Activated naive CD8-positive, alpha-beta T cell (primary cell): ENCODE results near the gene VGLL1.

Source experiments
- H3K27ac Mint-ChIP-seq: one replicate; pipeline ENCODE4 v1.8.0; 2021; ENCODE audit warnings: mixed read lengths
- H3K27me3 Mint-ChIP-seq: one replicate; pipeline ENCODE4 v1.8.0; 2021; ENCODE audit warnings: mixed read lengths
- H3K36me3 Mint-ChIP-seq: one replicate; pipeline ENCODE4 v1.8.0; 2021; ENCODE audit warnings: mixed read lengths
- H3K4me1 Mint-ChIP-seq: one replicate; pipeline ENCODE4 v1.8.0; 2021; ENCODE audit warnings: low read depth, mixed read lengths
- H3K4me3 Mint-ChIP-seq: one replicate; pipeline ENCODE4 v1.8.0; 2021; ENCODE audit warnings: mild to moderate bottlenecking, mixed read lengths
- H3K9me3 Mint-ChIP-seq: one replicate; pipeline ENCODE4 v1.8.0; 2021; ENCODE audit warnings: low read depth, mixed read lengths

VGLL1 gene

DNA sequence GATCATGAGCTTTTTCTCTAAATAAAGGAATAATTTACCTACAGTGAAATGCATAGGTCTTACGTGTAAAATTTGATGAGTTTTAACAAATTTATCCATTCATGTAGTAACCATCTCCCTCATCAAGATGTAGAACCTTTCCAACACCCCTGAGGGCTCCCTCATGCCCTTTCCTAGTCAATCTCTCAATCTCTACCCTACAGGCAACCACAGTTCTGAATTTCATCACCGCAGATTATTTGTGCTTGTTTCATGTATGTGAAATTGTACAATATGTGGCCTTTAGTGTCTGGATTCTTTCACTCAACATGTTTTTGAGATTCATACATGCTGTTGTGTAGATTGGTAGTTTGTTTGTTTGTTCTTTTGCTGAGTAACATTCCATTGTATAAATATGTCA, 2.1 kb downstream of the VGLL1 start:
- H3K9me3 Mint-ChIP-seq: no peaks in the 10 kb centered on the region
- H3K4me1 Mint-ChIP-seq: no peaks in the 10 kb centered on the region
- no peak overlapping the region for H3K27ac Mint-ChIP-seq
- H3K36me3 Mint-ChIP-seq: no peaks in the 10 kb centered on the region
- no peak overlapping the region for H3K4me3 Mint-ChIP-seq
- no peaks in the 10 kb centered on the region for H3K27me3 Mint-ChIP-seq

DNA sequence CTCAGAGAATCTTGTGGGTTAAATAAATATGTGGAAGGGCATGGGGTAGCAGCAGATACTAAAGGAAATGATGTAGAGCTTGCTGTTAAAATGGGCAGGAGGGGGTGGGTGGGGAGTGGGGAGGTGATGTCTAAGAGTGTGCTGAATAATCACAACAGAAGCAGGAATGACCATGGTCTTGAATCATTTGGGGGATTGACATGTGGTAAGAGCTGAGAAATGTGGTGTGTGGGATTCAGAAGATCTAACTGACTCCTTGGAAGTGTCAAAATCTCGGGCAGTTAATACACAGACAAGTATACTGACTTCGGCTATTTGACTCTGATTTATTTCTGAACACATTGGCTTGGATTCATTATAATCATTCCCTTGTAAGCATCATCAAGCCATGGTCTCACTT, 6.8 kb downstream of the VGLL1 start:
- H3K4me1 Mint-ChIP-seq: peaks cover 23% of the 10 kb centered on the region
- no peaks in the 10 kb centered on the region for H3K9me3 Mint-ChIP-seq
- H3K36me3 Mint-ChIP-seq: no peaks in the 10 kb centered on the region
- no peaks in the 10 kb centered on the region for H3K27me3 Mint-ChIP-seq
- no peak overlapping the region for H3K27ac Mint-ChIP-seq
- no peak overlapping the region for H3K4me3 Mint-ChIP-seq

DNA sequence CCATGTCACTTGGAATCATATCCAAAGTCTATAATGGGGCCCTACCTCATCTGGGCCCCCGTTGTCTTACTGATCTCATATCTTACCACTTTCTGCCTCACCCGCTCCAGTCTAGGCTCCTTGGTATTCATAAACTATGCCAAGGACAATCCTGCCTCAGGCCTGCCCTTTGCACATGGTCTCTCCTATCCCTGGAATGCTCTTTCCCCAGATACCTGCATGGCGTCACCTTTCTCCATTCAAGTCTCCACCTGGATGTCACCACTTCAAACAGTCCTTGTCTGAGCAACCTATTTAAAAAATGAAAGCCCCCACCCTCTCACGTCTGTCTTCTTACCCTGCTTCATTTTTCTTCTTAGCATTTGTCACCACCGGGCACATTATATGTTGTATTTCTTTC, 8.2 kb downstream of the VGLL1 start:
- H3K9me3 Mint-ChIP-seq: no peaks in the 10 kb centered on the region
- H3K4me3 Mint-ChIP-seq: no peak overlapping the region
- H3K4me1 Mint-ChIP-seq: peaks cover 34% of the 10 kb centered on the region
- H3K36me3 Mint-ChIP-seq: no peaks in the 10 kb centered on the region
- no peaks in the 10 kb centered on the region for H3K27me3 Mint-ChIP-seq
- no peak overlapping the region for H3K27ac Mint-ChIP-seq

DNA sequence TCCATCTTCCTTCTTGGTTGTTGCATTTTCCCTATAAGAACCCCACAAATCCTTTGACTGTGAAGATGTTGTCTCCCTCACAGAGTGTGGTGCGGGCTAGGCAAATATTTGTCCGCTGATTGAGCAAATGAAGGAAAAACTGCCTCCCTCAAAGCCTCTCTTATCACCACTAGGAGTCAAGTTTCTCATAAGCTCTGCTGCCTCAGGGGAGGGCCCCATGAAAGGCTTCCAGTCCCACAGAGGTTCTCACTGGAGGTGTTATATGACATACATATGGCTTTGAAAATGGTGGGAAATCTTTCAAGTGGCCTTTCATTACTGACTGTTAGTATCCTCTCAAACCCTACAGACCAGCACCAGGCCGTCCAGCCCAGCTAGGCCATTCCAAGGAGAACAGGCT, 9.3 kb downstream of the VGLL1 start:
- Mint-ChIP-seq H3K36me3 (no peaks in the 10 kb centered on the region), H3K27me3 (no peaks in the 10 kb centered on the region), H3K27ac (no peak overlapping the region), H3K4me3 (no peak overlapping the region), H3K4me1 (peaks cover 44% of the 10 kb centered on the region), H3K9me3 (no peaks in the 10 kb centered on the region)

DNA sequence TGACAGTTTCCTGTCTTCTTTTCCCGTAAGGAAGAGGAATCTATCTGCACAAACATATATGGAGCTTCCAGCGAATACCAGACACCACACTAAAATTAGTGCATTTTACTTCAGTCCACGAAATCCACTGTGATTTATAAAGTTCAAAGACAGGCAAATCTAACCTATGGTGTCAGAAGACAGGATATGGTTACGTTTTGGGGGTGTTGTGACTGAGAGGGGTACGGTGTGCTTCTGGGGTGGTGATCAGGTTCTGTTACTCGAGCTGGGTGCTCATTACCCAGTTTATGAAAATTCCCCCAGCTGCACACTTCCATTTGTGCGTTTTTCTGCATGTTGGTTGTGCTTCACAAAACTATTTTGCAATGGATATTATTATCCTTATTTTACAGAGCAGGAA, 10.3 kb downstream of the VGLL1 start:
- H3K27me3 Mint-ChIP-seq: no peaks in the 10 kb centered on the region
- H3K36me3 Mint-ChIP-seq: no peaks in the 10 kb centered on the region
- no peaks in the 10 kb centered on the region for H3K9me3 Mint-ChIP-seq
- no peak overlapping the region for H3K4me3 Mint-ChIP-seq
- H3K27ac Mint-ChIP-seq: no peak overlapping the region
- H3K4me1 Mint-ChIP-seq: peaks cover 52% of the 10 kb centered on the region

DNA sequence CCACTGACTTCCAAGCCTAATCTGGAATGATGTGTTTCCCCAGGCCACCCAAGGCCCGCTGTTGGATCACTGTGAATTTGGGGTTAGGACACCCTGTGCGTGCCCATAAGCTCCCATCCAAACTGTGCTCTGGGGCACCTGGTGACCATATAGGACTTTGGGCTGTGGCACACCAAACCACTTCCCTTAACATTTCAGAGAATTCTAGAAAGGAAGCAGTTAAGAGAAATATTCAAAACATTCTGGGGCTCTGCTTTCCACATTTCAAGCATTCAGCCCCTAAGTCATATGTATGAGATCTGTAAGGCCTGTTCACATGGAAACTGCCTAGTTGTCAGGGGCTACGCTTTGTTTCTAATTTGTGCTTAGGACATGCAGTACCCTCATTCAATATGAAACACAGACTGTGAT, 14.4 kb downstream of the VGLL1 start:
- H3K27ac Mint-ChIP-seq: peak overlapping the region; percentile 54
- H3K4me3 Mint-ChIP-seq: no peak overlapping the region
- no peaks in the 10 kb centered on the region for H3K9me3 Mint-ChIP-seq
- no peaks in the 10 kb centered on the region for H3K27me3 Mint-ChIP-seq
- H3K4me1 Mint-ChIP-seq: peaks cover 55% of the 10 kb centered on the region
- H3K36me3 Mint-ChIP-seq: no peaks in the 10 kb centered on the region

DNA sequence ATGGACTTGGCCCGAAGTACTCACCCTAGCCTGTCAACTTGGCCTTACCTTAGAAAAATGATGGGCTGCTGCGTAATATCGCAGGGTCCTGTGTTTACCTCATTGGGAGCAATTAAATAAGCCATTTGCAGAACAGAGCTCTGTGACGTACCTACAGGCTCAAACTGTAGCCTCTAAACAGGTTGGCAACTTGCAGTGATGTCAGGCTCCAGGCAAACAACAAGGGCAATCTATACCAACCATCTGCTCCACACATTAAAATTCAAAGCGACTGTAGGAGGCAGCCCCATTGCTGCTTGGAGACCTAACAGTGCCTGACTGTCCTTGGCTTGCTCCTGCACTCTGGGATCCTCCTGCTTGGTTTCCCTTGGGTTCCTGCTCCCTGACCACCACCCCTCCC, 17.2 kb downstream of the VGLL1 start:
- Mint-ChIP-seq H3K36me3 (no peaks in the 10 kb centered on the region), H3K27ac (no peak overlapping the region), H3K4me1 (peaks cover 36% of the 10 kb centered on the region), H3K9me3 (no peaks in the 10 kb centered on the region), H3K27me3 (no peaks in the 10 kb centered on the region), H3K4me3 (no peak overlapping the region)

DNA sequence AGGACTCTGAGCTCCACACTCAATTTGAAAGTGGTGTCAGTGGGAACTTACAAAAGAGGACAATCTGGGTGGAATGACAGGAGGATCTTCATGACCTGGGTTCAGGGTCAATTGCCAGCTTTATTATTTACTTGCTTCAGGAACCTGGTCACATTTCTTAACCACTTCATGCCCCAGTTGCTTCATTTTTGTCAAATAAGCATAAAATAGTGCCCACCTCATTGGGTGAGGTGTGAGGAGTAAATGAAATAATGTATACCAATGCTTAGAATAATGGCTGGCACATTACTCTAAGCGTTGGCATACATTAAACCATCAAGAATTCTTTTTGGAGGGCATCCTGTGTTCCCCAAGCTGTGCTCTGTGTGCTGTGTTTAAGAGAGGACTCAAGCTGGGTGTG, 19.4 kb downstream of the VGLL1 start:
- Mint-ChIP-seq H3K9me3 (no peaks in the 10 kb centered on the region), H3K27me3 (no peaks in the 10 kb centered on the region), H3K27ac (no peak overlapping the region), H3K4me3 (no peak overlapping the region), H3K4me1 (peaks cover 14% of the 10 kb centered on the region), H3K36me3 (no peaks in the 10 kb centered on the region)

DNA sequence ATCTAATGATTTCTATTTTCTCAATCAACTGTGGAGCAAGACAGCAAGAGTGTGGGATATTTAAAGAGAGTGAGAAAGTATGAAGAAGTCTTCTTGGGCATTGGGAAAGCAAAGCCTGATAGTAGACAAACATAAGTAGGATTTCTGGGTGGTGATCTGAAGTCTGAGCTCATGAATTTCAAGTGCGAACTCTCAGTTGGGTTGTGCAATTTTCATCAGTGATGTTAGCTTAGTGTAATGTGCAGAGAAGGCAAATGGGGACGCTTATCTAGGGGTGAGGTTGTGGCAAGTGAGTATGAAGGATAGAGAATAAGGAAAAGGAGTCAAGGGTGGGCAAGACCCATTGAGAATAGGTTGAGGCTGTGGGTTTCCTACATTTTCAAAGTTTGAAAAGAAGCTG, 23.7 kb downstream of the VGLL1 start:
- Mint-ChIP-seq H3K36me3 (no peaks in the 10 kb centered on the region), H3K4me1 (no peaks in the 10 kb centered on the region), H3K9me3 (no peaks in the 10 kb centered on the region), H3K27me3 (no peaks in the 10 kb centered on the region), H3K4me3 (no peak overlapping the region), H3K27ac (no peak overlapping the region)

DNA sequence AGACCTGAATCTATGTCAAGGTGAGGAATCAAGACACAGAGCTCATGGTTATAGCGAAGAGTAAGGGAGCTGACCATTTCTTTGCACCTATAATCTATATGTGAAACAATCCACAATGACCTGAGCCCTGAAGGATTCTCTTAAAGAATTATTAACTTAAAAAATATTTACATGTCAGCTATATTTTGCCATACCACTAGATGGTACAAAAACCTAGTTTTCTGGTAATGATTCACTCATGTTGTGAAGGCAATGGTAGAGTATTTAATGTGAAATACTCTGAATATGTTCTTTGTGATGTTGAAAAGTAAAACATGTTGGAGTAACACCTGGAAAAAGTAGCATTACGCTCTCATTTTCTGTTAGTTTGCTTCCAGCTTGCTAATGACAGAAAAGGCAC, 40.0 kb downstream of the VGLL1 start:
- Mint-ChIP-seq H3K27ac (no peak overlapping the region), H3K4me1 (peaks cover 10% of the 10 kb centered on the region), H3K27me3 (no peaks in the 10 kb centered on the region), H3K9me3 (no peaks in the 10 kb centered on the region), H3K36me3 (no peaks in the 10 kb centered on the region), H3K4me3 (no peak overlapping the region)

DNA sequence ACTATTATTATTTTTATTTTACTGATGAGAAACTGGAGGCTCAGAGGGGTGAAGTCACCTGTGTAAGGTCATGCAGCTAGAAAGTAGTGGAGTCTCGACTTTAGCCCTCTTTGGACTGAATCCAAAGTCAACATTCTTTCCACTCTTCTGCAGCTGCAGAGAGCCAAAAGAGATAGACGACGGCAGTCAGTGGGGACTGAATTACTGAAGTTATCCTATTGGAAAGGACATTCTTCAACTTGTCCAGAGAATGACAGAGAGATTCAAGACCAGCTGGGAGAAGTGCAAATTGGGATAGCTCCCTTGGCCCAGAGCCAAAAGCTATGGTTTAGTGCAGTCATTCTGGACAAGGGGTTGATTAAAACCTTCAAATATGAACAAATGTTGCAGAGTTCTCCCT, 42.5 kb downstream of the VGLL1 start:
- H3K27ac Mint-ChIP-seq: no peak overlapping the region
- no peaks in the 10 kb centered on the region for H3K9me3 Mint-ChIP-seq
- no peaks in the 10 kb centered on the region for H3K27me3 Mint-ChIP-seq
- H3K4me3 Mint-ChIP-seq: no peak overlapping the region
- peaks cover 17% of the 10 kb centered on the region for H3K4me1 Mint-ChIP-seq
- no peaks in the 10 kb centered on the region for H3K36me3 Mint-ChIP-seq

DNA sequence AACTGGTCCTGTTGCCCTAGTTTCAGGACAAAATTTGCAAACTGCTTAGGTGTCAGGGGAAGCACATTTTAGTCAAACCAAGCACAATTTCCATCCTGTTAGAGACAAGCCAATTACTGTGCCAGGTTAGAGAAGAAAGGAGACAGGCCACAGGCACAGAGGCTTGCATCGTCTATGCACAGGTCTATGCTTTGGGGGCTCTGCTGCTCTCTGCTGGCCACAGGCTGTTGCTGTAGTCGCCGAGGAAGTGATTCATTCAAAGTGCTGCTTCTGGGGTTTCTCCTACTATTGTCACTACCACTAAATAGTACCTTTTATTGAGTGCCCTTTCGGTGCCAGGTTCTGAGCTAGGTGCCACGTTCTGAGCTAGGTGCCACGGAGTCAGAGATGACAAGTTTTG, 45.5 kb downstream of the VGLL1 start:
- no peaks in the 10 kb centered on the region for H3K36me3 Mint-ChIP-seq
- no peaks in the 10 kb centered on the region for H3K9me3 Mint-ChIP-seq
- H3K4me3 Mint-ChIP-seq: no peak overlapping the region
- H3K27me3 Mint-ChIP-seq: no peaks in the 10 kb centered on the region
- H3K4me1 Mint-ChIP-seq: peaks cover 13% of the 10 kb centered on the region
- no peak overlapping the region for H3K27ac Mint-ChIP-seq

DNA sequence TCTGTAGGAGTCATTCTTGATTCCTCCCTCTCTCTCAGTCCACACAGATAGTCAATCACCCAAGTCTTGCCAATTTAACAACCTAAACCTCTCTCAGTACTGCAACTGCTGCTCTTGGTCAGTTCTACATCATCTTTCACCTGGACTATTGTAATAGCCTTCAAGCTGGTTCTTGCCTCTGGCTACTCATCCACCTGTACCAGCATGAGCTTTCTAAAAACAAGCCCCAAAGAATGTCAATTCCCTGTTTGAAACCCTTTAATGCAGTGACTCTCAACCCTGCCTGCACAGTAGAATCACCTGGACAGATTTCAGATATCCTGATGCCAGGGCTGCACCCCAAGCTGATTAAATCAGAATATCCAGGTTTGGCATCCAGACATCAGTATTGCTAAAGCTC, 48.3 kb downstream of the VGLL1 start:
- no peak overlapping the region for H3K4me3 Mint-ChIP-seq
- no peaks in the 10 kb centered on the region for H3K27me3 Mint-ChIP-seq
- no peaks in the 10 kb centered on the region for H3K36me3 Mint-ChIP-seq
- peaks cover 22% of the 10 kb centered on the region for H3K4me1 Mint-ChIP-seq
- no peak overlapping the region for H3K27ac Mint-ChIP-seq
- no peaks in the 10 kb centered on the region for H3K9me3 Mint-ChIP-seq

DNA sequence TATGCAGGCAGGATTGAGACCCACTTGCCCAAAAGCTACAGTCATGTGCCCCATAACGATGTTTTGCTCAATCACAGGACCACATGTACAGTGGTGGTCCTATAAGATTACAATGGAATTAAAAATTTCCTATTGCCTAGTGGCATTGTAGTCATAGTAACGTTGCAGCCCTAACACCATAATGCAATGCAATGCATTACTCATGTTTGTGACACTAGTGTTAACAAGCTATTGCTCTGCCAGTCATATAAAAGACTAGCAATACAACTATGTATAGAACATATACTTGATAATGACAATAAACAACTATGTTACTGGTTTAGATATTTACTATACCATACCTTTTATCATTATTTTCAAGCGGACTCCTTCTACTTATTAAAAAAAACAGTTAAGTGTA, 50.6 kb downstream of the VGLL1 start:
- Mint-ChIP-seq H3K4me3 (no peak overlapping the region), H3K4me1 (peaks cover 41% of the 10 kb centered on the region)

DNA sequence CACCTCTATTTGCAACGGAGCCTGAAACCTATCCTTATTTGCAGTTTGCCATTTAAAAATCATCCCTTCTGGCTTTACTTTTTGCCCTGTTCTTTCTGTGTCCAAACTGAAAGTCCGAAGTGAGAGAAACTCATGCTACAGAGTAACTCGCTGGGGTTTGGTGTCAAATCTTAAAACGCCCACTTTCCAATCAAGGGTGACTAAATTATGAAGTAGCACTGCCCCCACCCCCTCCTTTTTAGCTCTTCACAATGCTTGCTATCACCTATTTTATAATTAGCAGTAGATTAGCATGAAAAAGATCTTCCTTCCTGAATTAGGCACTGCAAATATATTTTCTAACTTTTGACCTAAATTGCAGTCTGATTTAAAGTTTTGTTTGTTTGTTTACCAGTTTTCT, 52.5 kb downstream of the VGLL1 start:
- no peaks in the 10 kb centered on the region for H3K27me3 Mint-ChIP-seq
- no peaks in the 10 kb centered on the region for H3K36me3 Mint-ChIP-seq
- H3K27ac Mint-ChIP-seq: peak overlapping the region; percentile 54
- H3K9me3 Mint-ChIP-seq: no peaks in the 10 kb centered on the region
- peaks cover 48% of the 10 kb centered on the region for H3K4me1 Mint-ChIP-seq
- H3K4me3 Mint-ChIP-seq: peak overlapping the region; percentile 66

More for the DNA sequence above, 50.6 kb downstream of the VGLL1 start:
- H3K27me3 Mint-ChIP-seq: no peaks in the 10 kb centered on the region
- peak overlapping the region; percentile 8 for H3K27ac Mint-ChIP-seq
- H3K36me3 Mint-ChIP-seq: no peaks in the 10 kb centered on the region
- no peaks in the 10 kb centered on the region for H3K9me3 Mint-ChIP-seq

DNA sequence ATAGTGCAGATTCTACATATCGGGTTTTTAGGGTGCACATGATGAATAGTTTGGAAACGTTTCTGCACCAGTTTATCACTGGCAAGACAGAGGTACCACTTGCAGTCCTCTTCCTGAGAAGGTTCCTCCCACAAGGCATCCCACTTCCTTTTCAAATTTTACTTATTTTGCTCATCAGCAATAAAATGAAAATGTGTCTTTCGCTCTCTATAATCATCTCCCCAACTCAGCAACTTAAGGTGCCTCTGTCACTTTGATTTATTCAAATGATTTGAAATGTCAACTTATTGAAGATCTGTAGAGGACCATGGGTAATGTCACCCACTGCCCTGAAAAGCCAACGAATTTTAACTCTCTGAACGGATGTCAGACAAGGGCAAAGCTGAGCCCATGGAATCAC, 53.2 kb downstream of the VGLL1 start:
- no peaks in the 10 kb centered on the region for H3K9me3 Mint-ChIP-seq
- H3K4me3 Mint-ChIP-seq: peak overlapping the region; percentile 66
- peaks cover 54% of the 10 kb centered on the region for H3K4me1 Mint-ChIP-seq
- H3K27me3 Mint-ChIP-seq: no peaks in the 10 kb centered on the region
- H3K36me3 Mint-ChIP-seq: no peaks in the 10 kb centered on the region
- H3K27ac Mint-ChIP-seq: peak overlapping the region; percentile 89

DNA sequence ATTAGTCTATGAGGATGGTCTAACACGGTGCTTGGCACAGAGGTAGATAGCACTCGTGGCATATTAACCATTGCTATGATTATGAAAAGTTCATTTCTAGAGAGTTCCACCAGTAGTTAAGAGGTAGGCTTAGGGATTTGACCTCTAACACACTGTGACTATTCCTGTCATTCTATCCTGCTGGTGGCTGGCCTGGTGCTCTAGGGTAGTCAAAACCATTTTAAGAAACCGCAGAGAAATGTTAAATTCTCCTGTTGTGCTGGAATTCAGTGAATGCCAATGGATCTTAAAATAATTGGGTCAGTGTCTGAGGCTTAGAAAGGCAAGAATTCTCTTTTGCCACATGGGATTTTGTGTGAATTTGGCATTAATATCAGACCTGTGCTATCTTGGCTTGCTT, 53.9 kb downstream of the VGLL1 start:
- no peaks in the 10 kb centered on the region for H3K36me3 Mint-ChIP-seq
- peak overlapping the region; percentile 73 for H3K4me3 Mint-ChIP-seq
- H3K9me3 Mint-ChIP-seq: no peaks in the 10 kb centered on the region
- H3K27me3 Mint-ChIP-seq: no peaks in the 10 kb centered on the region
- H3K27ac Mint-ChIP-seq: peak overlapping the region; percentile 89
- H3K4me1 Mint-ChIP-seq: peaks cover 55% of the 10 kb centered on the region
